GM19023 (cell line): ENCODE data around the gene NHLRC3.
"Not testable (repeated sequence)": the region's sequence is repeated elsewhere in the genome, so short reads cannot be mapped to it uniquely, and the experiment has no call there.

Experiments used
- ATAC-seq: cut with Tn5 transposase; IDR thresholded peaks from one replicate; pipeline ENCODE4 v1.9.1; 2021; ENCODE audit warnings: mild to moderate bottlenecking, moderate library complexity; ENCODE audit not compliant: unreplicated experiment

NHLRC3 gene

GRCh38 chr13:39040206-39040605, 1.9 kb downstream of the NHLRC3 start:
- ATAC-seq: no peak

DNA sequence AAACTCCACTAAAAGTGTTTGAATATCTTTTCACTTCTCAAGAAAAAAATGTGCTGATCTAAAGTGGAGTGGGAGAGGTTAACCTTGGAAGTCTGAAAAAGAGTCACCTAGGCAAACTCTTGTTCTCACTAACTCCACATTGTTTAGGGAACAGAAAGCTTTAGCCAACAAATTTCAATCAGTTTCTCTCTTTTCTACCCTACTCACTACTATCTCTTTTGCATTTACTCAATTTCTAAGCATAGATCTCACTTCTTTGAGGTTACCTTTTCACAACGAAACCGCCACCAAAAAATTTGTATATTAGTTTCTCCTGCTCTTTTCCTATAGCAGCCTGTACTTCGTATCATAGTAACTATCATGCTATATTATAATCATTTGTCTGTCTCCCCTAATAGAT, 6.3 kb downstream of the NHLRC3 start:
- peak; percentile 79 for ATAC-seq

GRCh38 chr13:39047560-39047959, 9.3 kb downstream of the NHLRC3 start:
- no peak for ATAC-seq

DNA sequence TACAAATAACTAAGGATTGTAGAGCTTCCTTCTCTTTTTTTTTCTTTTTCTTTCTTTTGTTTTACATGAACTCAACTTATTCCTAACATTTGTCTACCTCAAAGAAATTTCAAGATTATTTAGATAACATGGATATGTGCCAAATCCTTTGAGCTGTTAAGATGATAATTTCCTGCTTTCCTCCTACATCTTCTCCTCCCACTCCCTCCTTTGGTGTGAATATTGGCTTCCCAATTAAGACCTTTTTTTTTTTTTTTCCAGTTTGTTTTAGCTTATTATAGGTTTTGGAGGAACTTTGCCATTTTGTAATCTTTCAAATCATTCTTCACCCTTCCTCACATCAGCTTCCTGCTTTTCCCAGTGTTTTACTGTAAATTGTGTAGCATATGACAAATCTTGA, 10.6 kb downstream of the NHLRC3 start:
- no peak for ATAC-seq

- ATAC-seq: no peak
Observed at GRCh38 chr13:39049274-39049673, 11.0 kb downstream of the NHLRC3 start.

- ATAC-seq: no peak
Observed at GRCh38 chr13:39051157-39051556, 12.9 kb downstream of the NHLRC3 start.

- ATAC-seq: no peak
Observed at GRCh38 chr13:39052944-39053343, 14.7 kb downstream of the NHLRC3 start.

GRCh38 chr13:39054112-39054511, 15.9 kb downstream of the NHLRC3 start:
- no peak for ATAC-seq

DNA sequence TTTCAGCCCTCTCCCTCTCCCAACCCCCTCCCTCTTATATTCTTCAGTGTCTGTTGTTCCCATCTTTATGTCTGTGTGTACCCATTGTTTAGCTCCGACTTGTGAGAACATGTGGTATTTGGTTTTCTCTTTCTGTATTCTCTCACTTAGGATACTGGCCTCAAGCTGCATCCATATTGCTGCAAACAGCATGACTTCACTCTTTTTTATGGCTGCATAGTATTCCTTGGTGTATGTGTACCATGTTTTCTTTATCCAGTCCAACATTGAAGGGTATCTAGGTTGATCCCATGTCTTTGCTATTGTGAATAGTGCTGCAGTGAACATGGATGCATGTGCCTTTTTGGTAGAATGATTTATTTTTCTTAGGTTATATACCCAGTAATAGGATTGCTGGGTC, 17.8 kb downstream of the NHLRC3 start:
- no peak for ATAC-seq

DNA sequence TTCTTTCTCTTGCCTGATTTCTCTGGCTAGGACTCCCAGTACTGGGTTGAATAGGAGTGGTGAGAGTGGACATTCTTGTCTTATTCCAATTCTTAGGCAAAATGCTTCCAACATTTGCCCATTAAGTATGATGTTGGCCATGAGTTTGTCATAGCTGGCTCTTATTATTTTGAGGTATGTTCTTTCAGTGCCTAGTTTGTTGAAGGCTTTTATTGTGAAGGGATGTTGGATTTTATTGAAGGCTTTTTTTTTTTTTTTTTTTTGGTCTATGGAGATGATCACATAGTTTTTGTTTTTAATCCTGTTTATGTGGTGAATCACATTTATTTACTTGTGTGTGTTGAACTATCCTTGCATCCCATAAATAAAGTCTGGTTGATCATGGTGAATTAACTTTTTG, 19.8 kb downstream of the NHLRC3 start:
- no peak for ATAC-seq

- ATAC-seq: no peak
Observed at GRCh38 chr13:39062004-39062403, 23.7 kb downstream of the NHLRC3 start.

GRCh38 chr13:39072842-39073241, 34.6 kb downstream of the NHLRC3 start:
- no peak for ATAC-seq

DNA sequence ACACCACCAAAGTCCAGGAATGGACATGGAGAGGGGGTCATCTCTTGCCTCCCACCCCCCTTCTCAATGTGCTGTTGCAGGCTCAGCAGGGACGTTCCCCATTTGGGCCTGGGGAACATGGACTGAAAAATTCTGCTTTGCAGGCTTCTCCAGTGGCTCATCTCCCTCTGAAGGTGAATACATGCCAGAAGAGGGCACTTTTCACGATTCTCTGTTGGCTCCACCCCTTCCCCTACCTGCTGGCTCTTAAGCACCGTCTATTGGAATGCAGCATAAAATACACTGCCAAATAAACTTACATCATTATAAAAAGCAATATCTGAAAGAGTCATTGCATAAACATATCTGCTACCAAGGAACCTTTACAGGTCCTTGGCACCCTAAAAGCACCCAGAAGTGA, 35.7 kb downstream of the NHLRC3 start:
- ATAC-seq: no peak

- ATAC-seq: not testable (repeated sequence)
Observed at GRCh38 chr13:39086251-39086945, 48.1 kb downstream of the NHLRC3 start.

DNA sequence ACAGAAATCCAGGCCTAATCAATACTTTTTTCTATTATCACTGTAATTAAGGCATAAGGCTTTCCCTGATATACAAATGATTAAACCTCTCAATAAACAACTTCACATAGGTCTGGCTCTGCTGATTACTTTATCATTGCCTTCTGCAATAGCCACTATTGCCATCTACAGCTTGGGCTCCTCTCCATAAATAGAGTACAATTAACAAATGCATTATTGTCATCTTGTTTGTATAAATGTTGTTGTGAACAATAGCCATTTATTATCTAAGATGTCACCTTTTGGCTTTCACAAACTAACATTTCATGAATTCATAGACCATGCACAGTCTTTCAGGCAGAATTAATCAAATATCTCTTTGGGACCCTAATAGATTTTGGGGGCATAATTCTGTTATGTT, 53.3 kb downstream of the NHLRC3 start:
- no peak for ATAC-seq

DNA sequence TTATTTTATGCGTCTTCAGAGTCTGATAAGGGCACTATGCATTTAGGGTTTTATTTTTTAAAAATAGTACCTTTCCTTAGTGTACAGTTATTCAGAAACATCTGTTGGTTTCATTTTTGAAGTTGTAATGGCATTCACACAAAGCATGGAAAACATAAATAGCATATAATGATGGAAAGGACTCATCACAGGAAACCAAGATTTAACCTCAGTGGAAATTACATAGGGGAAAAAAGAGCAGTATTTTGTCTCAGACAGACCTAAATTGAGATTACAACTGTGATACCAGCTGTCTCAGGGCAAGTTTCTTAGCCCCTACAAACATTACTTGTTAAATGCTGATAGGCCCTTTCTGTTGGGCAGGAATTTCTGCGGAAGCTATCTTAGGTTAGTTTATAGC, 57.2 kb downstream of the NHLRC3 start:
- peak; percentile 67 for ATAC-seq

DNA sequence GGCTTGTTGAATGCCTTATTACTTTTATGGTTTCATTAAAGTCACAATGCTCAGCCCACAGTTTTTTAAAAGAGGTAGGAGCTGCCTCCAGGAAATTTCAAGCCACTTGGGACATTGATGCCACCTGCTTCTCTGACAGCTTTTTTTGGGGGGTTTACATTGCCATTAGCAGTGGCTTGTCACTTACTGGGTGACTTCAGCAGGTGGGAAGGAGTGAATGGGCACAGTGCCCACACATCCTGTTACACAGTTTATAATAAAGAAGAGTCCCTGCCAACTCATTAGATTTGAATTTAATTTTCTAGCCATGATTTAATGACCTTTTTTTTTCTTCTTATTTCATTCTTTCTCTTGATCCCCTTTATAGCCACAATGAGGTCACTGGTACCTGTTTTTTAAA, 61.0 kb downstream of the NHLRC3 start:
- ATAC-seq: no peak
